Small intestine (tissue), 16 donors: ENCODE data around the gene TMCO5A. TPM values are rescaled to one million over a fixed set of nuclear protein-coding genes. Genes with fewer than 3 reads are reported as not detected.

Experiments
- DNase-seq, 2 donors: peaks; one replicate each; pipeline versions ENCODE4 v3.0.0 to v3.0.0-alpha.2; 2013
- FAIRE-seq: peaks from 2 replicates; lab custom pipeline; 2012; peaks lifted over from hg19 to GRCh38; lab: Jason Lieb, UNC
- H3K27ac ChIP-seq, 3 donors: one replicate each; pipeline ENCODE4 v1.5.1; 2013; ENCODE audit warnings: low read length in 2 of 3, mild to moderate bottlenecking in 2 of 3, control low read depth in 1 of 3, inconsistent platforms in 1 of 3, low read depth in 1 of 3, moderate library complexity in 1 of 3
- H3K27me3 ChIP-seq, 3 donors: one replicate each; pipeline ENCODE4 v1.6.1; 2013; ENCODE audit warnings: low read length in 3 of 3, inconsistent platforms in 1 of 3; ENCODE audit not compliant: control insufficient read depth in 3 of 3, insufficient read depth in 3 of 3
- H3K36me3 ChIP-seq, 3 donors: one replicate each; pipeline ENCODE4 v1.6.1; 2013; ENCODE audit warnings: low read length in 3 of 3, inconsistent platforms in 1 of 3, low read depth in 1 of 3, mild to moderate bottlenecking in 1 of 3, moderate library complexity in 1 of 3; ENCODE audit not compliant: control insufficient read depth in 3 of 3, insufficient read depth in 2 of 3
- H3K4me1 ChIP-seq, 3 donors: one replicate each; pipeline ENCODE4 v1.6.1; 2013; ENCODE audit warnings: low read length in 2 of 3, inconsistent platforms in 1 of 3, low read depth in 1 of 3, mild to moderate bottlenecking in 1 of 3, moderate library complexity in 1 of 3; ENCODE audit not compliant: control insufficient read depth in 3 of 3, insufficient read depth in 2 of 3
- H3K4me3 ChIP-seq, 3 donors: one replicate each; pipeline ENCODE4 v1.5.1; 2013; ENCODE audit warnings: low read length in 3 of 3, control low read depth in 1 of 3, inconsistent platforms in 1 of 3, low read depth in 1 of 3, mild to moderate bottlenecking in 1 of 3, moderate library complexity in 1 of 3
- H3K9me3 ChIP-seq, 2 donors: one replicate each; pipeline ENCODE4 v1.6.1; 2013; ENCODE audit warnings: low read depth in 1 of 2, low read length in 1 of 2; ENCODE audit not compliant: control insufficient read depth in 2 of 2, insufficient read depth in 1 of 2
- WGBS, 3 donors: extraction: QIAGEN DNeasy Blood & Tissue Kit; methylation state at CpG; one replicate each; pipeline ENCODE4 v1.1.7; 2013; 5-methylcytosine and 5-hydroxymethylcytosine counted together
- long read RNA-seq, 10 donors: transcript quantifications; one replicate each; lab custom pipeline, GENCODE V29; 2026
- polyA plus RNA-seq, 4 donors: library from polyadenylated mRNA; stranded (reverse) in 3 of 4; unstranded in 1 of 4; fragments of 200-250 nt in 3 of 4; fragments of 120-200 nt in 1 of 4; gene quantifications; one replicate each; pipeline versions ENCODE4 v1.2.1 to v1.2.3, GENCODE V29; 2013
- donor health status: healthy with polysubstance abuse.
- donor health status: control.
- donor health status: control.
- donor health status: Bipolar disorder and iron deficiency.
- donor health status: healthy.

The TMCO5A gene
- not detected for polyA plus RNA-seq
- long read RNA-seq, donor 1: 0 reads
- long read RNA-seq, donor 2: 0 reads
- long read RNA-seq, donor 3: 0 reads
- long read RNA-seq, donor 4: 0 reads
- long read RNA-seq, donor 5: 0 reads
- long read RNA-seq, donor 6: 0 reads
- long read RNA-seq, donor 7: 0 reads
- long read RNA-seq, donor 8: 0 reads
- long read RNA-seq, donor 9: 0 reads
- long read RNA-seq, donor 10: 0 reads

DNA sequence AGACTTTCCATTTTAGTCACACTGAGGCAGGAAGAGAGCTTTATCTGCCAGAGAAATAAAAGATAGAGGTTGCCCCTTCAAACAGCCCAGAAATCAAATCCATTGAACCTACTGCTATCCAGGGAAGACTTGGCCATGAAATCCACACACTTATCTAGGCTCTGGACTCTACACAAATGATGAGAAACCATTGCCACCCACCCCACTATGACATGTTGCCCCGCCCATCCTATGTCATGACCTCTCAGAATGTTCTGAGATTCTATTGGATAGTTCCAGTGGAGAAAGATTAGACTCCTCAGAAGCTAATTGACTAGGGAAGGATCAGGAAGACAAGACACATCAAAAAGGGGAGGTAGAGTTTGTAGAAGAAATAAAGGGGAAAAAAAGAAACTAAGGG lies at the start of gene TMCO5A:
TSS of gene TMCO5A (plus strand) at position 301 of the 400 bp plus-strand sequence. CDS start 1,684 bp downstream, outside the sequence.
- H3K27me3 ChIP-seq: no peaks in the 10 kb centered on the region
- DNase-seq (no peak), FAIRE-seq (no peak)
- H3K9me3 ChIP-seq: no peaks in the 10 kb centered on the region
- H3K36me3 ChIP-seq: no peaks in the 10 kb centered on the region
- 47 to 68% (median 47%) methylated on average over 1 of the region's 1 CpG for WGBS, 3 donors
- H3K4me3 ChIP-seq: no peak within 1 kb of the TSS
- no peak within 1 kb of the TSS for H3K27ac ChIP-seq
- no peaks in the 10 kb centered on the region for H3K4me1 ChIP-seq

DNA sequence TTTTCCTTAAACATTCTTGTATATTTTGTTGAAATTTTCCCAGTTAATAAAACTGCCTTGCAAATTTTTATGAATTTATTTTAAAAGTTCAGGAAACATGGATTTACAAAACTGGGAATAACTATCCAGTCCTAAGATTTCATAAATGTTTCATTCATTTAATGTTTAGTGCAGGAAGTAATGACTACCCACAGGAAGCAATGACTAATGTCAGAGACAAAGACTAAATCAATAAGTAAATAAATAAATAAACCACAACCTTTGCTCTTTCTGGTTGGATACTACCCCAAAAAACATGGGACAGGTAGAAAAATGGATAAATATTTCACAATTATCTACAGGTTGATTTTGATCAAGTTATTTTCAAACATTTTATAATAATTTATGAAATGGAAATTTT lies 48.8 kb upstream of the TMCO5A start:
- Histone ChIP-seq H3K9me3 (no peaks in the 10 kb centered on the region), H3K4me1 (no peaks in the 10 kb centered on the region), H3K4me3 (no peak overlapping the region), H3K36me3 (no peaks in the 10 kb centered on the region), H3K27me3 (no peaks in the 10 kb centered on the region), H3K27ac (no peak overlapping the region)
- no peak for FAIRE-seq
- no peak for DNase-seq

DNA sequence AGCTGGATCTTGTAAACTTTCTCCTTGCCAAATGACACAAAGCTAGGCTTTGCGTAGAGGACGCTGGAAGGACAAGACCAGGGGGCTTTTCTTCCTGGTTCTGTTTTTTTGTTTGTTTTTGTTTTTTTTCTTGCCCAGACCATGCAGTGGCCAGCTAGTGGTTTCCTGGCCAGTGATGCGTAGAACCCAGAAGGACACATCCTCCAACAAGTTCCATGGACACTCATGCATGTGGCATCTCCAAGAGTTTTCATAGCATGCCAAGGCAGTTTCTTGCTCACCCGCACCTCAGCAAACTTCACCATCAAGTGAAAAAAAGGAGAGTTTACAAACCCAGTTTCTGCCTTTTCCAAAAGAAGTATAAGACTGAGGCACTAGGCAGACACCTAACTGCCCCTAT lies 46.1 kb upstream of the TMCO5A start:
- Histone ChIP-seq H3K9me3 (no peaks in the 10 kb centered on the region), H3K36me3 (no peaks in the 10 kb centered on the region), H3K4me3 (no peak overlapping the region), H3K4me1 (no peaks in the 10 kb centered on the region), H3K27ac (no peak overlapping the region), H3K27me3 (no peaks in the 10 kb centered on the region)
- DNase-seq: no peak
- FAIRE-seq: no peak
- 88 to 93% (median 93%) methylated on average over 4 of the region's 4 CpGs for WGBS, 3 donors

DNA sequence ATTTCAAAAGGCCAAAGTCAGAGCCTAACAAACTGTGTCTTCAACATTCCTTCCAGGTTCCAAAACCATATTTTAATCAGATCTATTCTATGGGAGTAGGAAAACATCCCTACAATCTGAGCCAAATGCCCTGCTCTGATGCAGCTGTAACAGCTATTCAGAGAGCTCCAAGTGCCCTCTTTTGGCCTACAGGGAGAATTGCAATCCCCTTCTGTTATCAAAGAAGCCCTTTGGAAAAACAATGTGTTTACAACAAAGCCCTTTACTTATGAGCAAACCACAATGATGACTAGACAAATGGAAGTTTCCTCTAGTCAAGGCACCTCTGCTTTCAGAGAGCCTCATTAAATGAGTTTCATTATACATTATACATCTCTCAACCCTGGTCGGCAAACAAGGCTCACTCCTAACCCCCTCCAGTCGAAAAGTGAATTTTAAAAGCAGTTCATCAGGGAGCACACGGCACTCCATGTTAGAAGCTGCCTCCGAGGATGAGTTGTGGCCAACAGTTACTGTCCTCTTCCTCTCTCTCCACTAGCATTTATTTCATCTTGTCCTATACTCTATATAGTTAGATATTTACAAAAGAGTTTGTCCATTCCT lies 42.6 kb upstream of the TMCO5A start:
- no peak for FAIRE-seq
- no peaks in the 10 kb centered on the region for H3K4me1 ChIP-seq
- DNase-seq: peak; percentile 15 to 19
- H3K4me3 ChIP-seq: no peak overlapping the region
- no peaks in the 10 kb centered on the region for H3K9me3 ChIP-seq
- 46% methylated on average over 4 of the region's 4 CpGs for WGBS, 3 donors
- no peak overlapping the region for H3K27ac ChIP-seq
- no peaks in the 10 kb centered on the region for H3K27me3 ChIP-seq
- no peaks in the 10 kb centered on the region for H3K36me3 ChIP-seq

DNA sequence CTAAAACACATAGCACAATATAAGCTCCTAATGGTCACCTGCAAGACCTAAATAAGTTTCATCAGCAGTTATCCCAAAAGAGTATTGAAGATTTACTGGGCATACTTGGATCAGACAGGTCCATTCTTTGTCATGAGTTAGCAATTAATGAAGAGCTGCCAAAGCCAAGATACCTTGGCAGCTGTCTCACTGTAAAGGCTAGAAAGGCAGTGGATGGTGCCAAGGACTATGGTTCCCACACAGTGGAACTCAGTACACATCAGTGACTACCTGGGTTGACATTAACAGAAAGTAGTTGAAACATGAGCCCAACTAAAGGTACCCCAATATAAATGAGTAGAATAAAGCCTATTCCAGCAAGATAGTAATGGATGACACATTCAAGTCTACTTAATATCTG lies 41.1 kb upstream of the TMCO5A start:
- no peaks in the 10 kb centered on the region for H3K27me3 ChIP-seq
- DNase-seq: no peak
- no peaks in the 10 kb centered on the region for H3K4me1 ChIP-seq
- no peak overlapping the region for H3K4me3 ChIP-seq
- FAIRE-seq: no peak
- no peaks in the 10 kb centered on the region for H3K9me3 ChIP-seq
- no peak overlapping the region for H3K27ac ChIP-seq
- no peaks in the 10 kb centered on the region for H3K36me3 ChIP-seq

DNA sequence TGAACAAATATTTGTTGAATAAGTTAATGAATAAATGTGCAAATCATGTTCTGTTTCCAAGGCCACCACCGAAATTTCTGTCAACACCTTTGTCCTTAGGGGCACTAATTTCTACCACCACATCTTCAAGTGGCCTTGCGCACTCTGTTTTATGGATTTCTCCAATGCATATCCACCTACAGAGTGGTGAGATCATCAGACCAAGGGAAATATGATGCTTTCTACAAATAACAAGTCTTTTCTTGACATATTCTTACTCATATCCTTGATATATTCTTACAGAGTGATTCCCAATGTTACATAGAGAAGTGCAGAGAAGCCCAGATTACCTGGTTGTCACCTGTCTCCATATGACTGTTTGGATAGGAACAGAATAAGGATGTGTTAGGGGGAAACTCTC lies 36.1 kb upstream of the TMCO5A start:
- FAIRE-seq: no peak
- no peaks in the 10 kb centered on the region for H3K27me3 ChIP-seq

DNA sequence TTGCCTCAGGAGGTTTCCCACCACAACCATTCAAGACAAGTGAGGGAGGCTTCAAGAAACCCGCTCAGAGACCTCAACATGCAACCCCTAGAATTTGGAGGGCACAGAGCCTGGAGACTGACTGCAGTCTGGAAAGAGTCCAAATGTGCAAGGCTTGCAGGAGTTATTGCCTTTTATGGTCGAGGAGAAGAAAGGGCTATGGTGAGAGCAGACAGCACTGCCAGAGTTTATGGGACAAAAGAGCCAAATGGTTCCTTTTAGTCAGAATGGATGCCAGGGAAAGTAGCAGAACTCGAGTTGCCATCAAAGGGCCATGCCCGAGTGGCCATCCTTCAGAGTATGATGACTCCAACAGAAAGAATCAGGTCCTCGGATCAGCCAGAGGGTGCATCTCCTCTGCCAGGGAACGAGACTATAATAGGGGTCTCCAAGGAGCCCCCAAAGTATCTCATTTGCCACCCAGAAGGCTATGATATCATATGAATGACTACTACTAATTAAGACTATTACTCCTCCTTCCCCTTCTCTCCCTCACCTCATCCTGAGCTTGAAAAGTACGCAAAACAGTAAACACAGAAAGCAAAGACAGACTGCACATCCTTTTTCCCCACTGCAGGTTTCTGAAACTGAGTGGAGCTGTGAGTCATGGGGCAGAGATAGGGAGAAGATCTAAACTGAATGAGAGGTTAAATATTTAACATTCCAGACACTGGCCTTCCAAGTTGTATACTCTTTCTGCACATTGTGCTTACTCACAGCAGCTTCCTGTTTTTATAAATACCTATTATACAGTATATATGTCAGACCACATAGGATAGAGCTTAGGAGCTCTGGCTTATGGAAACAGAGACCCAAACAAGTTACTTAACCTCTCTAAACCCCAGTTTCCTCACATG lies 33.9 kb upstream of the TMCO5A start:
- Histone ChIP-seq H3K27ac (no peak overlapping the region), H3K36me3 (no peaks in the 10 kb centered on the region), H3K4me1 (no peaks in the 10 kb centered on the region), H3K4me3 (no peak overlapping the region), H3K9me3 (no peaks in the 10 kb centered on the region), H3K27me3 (no peaks in the 10 kb centered on the region)
- 56 to 62% (median 59%) methylated on average over 7 of the region's 7 CpGs for WGBS, 3 donors
- DNase-seq: no peak
- FAIRE-seq: no peak

More for the DNA sequence above, 36.1 kb upstream of the TMCO5A start:
- Histone ChIP-seq H3K9me3 (no peaks in the 10 kb centered on the region), H3K27ac (no peak overlapping the region), H3K4me1 (no peaks in the 10 kb centered on the region), H3K36me3 (no peaks in the 10 kb centered on the region), H3K4me3 (no peak overlapping the region)
- DNase-seq: no peak
- WGBS, 3 donors: 61 to 73% (median 63%) methylated on average over 2 of the region's 2 CpGs

DNA sequence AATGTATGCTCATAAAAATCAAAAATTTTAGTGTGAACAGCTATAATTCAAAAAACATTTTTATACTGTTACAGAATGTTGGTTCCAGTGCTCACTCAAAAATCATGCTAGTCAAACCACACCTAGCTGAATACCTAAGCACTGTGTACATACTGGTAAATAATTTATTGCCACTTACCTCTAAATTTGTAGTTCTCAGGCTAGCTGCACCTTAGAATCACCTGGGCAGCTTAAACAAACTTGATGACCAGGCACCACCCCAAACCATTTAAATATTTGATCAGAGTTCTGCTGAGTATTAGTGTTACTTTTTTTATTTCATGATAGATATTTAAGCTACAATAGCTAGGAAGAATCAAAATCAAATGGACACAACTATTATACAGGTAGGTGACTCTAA lies 32.3 kb upstream of the TMCO5A start:
- H3K4me3 ChIP-seq: no peak overlapping the region
- no peak overlapping the region for H3K27ac ChIP-seq
- no peaks in the 10 kb centered on the region for H3K27me3 ChIP-seq
- no peaks in the 10 kb centered on the region for H3K4me1 ChIP-seq
- H3K36me3 ChIP-seq: no peaks in the 10 kb centered on the region
- DNase-seq: peak in 1 of 2 donors; percentile 4
- no peaks in the 10 kb centered on the region for H3K9me3 ChIP-seq
- no peak for FAIRE-seq
